ENCODE results near the gene MYO15A.

MYO15A gene

GRCh38 chr17:18070861-18071340 is 37.7 kb upstream of the MYO15A start:
- TF ChIP-seq CTCF (IDR thresholded peaks at IDR 0.05; ENCODE audit: low read depth, low read length, missing control alignments): no peak
- H3K4me3 ChIP-seq (ENCODE audit: low read depth, low read length): no peak overlapping the region
- DNase-seq (ENCODE audit: low read depth): no peak

GRCh38 chr17:18071751-18072150 is 36.8 kb upstream of the MYO15A start:
- TF ChIP-seq CTCF (IDR thresholded peaks at IDR 0.05; ENCODE audit: low read depth, low read length, missing control alignments): no peak
- no peak overlapping the region for H3K4me3 ChIP-seq (ENCODE audit: low read depth, low read length)

GRCh38 chr17:18074566-18075272 is 33.8 kb upstream of the MYO15A start:
- no peak overlapping the region for H3K4me3 ChIP-seq (ENCODE audit: low read depth, low read length)
- no peak for DNase-seq (ENCODE audit: low read depth)
- no peak for TF ChIP-seq CTCF (IDR thresholded peaks at IDR 0.05; ENCODE audit: low read depth, low read length, missing control alignments)

More at GRCh38 chr17:18071751-18072150, 36.8 kb upstream of the MYO15A start:
- no peak for DNase-seq (ENCODE audit: low read depth)

- no peak for TF ChIP-seq CTCF (IDR thresholded peaks at IDR 0.05; ENCODE audit: low read depth, low read length, missing control alignments)
- H3K4me3 ChIP-seq (ENCODE audit: low read depth, low read length): no peak overlapping the region
- DNase-seq (ENCODE audit: low read depth): no peak
These were observed 31.6 kb upstream of the MYO15A start for GRCh38 chr17:18076936-18077335.

GRCh38 chr17:18079543-18079942 is 29.0 kb upstream of the MYO15A start:
- DNase-seq (ENCODE audit: low read depth): no peak
- TF ChIP-seq CTCF (IDR thresholded peaks at IDR 0.05; ENCODE audit: low read depth, low read length, missing control alignments): no peak
- H3K4me3 ChIP-seq (ENCODE audit: low read depth, low read length): no peak overlapping the region

- TF ChIP-seq CTCF (IDR thresholded peaks at IDR 0.05; ENCODE audit: low read depth, low read length, missing control alignments): no peak
- no peak overlapping the region for H3K4me3 ChIP-seq (ENCODE audit: low read depth, low read length)
- no peak for DNase-seq (ENCODE audit: low read depth)
These were observed 24.3 kb upstream of the MYO15A start for GRCh38 chr17:18084256-18084655.
